ENCODE results near the gene ARPC1A. TPM values are rescaled to one million over a fixed set of nuclear protein-coding genes. Genes with fewer than 3 reads are reported as not detected.
A peak's percentile ranks its signal among the peaks of the same experiment; 100 is the strongest.

The ARPC1A gene
- total and polyA plus RNA-seq, 2 donors (not counting 1 experiment from before 2014, with no cell fraction given), result 184 to 226 TPM

- Histone ChIP-seq H4K20me1 (ENCODE audit: control insufficient read depth, extremely low read depth, insufficient read depth, low read length) (no peaks in the 10 kb centered on the region), H3K9me3 (ENCODE audit: control insufficient read depth, insufficient read depth, low read depth, low read length) (no peaks in the 10 kb centered on the region), H3K4me2 (ENCODE audit: extremely low read depth, insufficient read depth, low read length) (no peak overlapping the region), H2AFZ (ENCODE audit: low read length) (no peak overlapping the region), H3K27me3 (ENCODE audit: control insufficient read depth, insufficient read depth, low read length) (no peaks in the 10 kb centered on the region), H3K27ac (ENCODE audit: insufficient read depth, low read length) (no peak overlapping the region), H3K36me3 (ENCODE audit: control insufficient read depth, insufficient read depth, low read length) (peaks cover 7% of the 10 kb centered on the region), H3K79me2 (ENCODE audit: control insufficient read depth, insufficient read depth, low read length) (no peaks in the 10 kb centered on the region), H3K4me1 (ENCODE audit: control insufficient read depth, extremely low read depth, insufficient read depth, low read length) (no peaks in the 10 kb centered on the region), H3K9ac (ENCODE audit: insufficient read depth, low read length) (no peak overlapping the region), H3K4me3 (replicated peaks in 1 of 4; ENCODE audit: control extremely low read depth in 1 of 4, insufficient read depth in 1 of 4, low read depth in 3 of 4, low read length in 4 of 4) (no peak overlapping the region)
- TF ChIP-seq EZH2 (IDR thresholded peaks at IDR 0.05; ENCODE audit: low read length, missing control alignments) (no peak), CTCF (conservative IDR thresholded peaks at IDR 0.05 in 1 of 2, IDR thresholded peaks at IDR 0.05 in 1 of 2; ENCODE audit: low read depth in 1 of 2, low read length in 2 of 2) (no peak)
- DNase-seq (ENCODE audit: low read depth in 2 of 2), result no peak
Measured at GRCh38 chr7:99359465-99360154, 33.9 kb downstream of the ARPC1A start.

- Histone ChIP-seq H3K4me2 (ENCODE audit: extremely low read depth, insufficient read depth, low read length) (peak overlapping the region; percentile 15), H3K9me3 (ENCODE audit: control insufficient read depth, insufficient read depth, low read depth, low read length) (no peaks in the 10 kb centered on the region), H4K20me1 (ENCODE audit: control insufficient read depth, extremely low read depth, insufficient read depth, low read length) (no peaks in the 10 kb centered on the region), H3K27ac (ENCODE audit: insufficient read depth, low read length) (peak overlapping the region; percentile 54), H3K27me3 (ENCODE audit: control insufficient read depth, insufficient read depth, low read length) (no peaks in the 10 kb centered on the region), H3K4me3 (replicated peaks in 1 of 4; ENCODE audit: control extremely low read depth in 1 of 4, insufficient read depth in 1 of 4, low read depth in 3 of 4, low read length in 4 of 4) (no peak overlapping the region), H3K9ac (ENCODE audit: insufficient read depth, low read length) (no peak overlapping the region), H3K79me2 (ENCODE audit: control insufficient read depth, insufficient read depth, low read length) (no peaks in the 10 kb centered on the region), H2AFZ (ENCODE audit: low read length) (no peak overlapping the region), H3K36me3 (ENCODE audit: control insufficient read depth, insufficient read depth, low read length) (peaks cover 20% of the 10 kb centered on the region), H3K4me1 (ENCODE audit: control insufficient read depth, extremely low read depth, insufficient read depth, low read length) (no peaks in the 10 kb centered on the region)
- DNase-seq (ENCODE audit: low read depth in 2 of 2), result peak; percentile 66 to 93
- TF ChIP-seq CTCF (conservative IDR thresholded peaks at IDR 0.05 in 1 of 2, IDR thresholded peaks at IDR 0.05 in 1 of 2; ENCODE audit: low read depth in 1 of 2, low read length in 2 of 2) (no peak), EZH2 (IDR thresholded peaks at IDR 0.05; ENCODE audit: low read length, missing control alignments) (no peak)
Measured at GRCh38 chr7:99362801-99363200, 37.1 kb downstream of the ARPC1A start.

- H3K4me3 ChIP-seq (replicated peaks in 1 of 4; ENCODE audit: control extremely low read depth in 1 of 4, insufficient read depth in 1 of 4, low read depth in 3 of 4, low read length in 4 of 4), result no peak overlapping the region
- H4K20me1 ChIP-seq (ENCODE audit: control insufficient read depth, extremely low read depth, insufficient read depth, low read length), result no peaks in the 10 kb centered on the region
- H3K79me2 ChIP-seq (ENCODE audit: control insufficient read depth, insufficient read depth, low read length), result no peaks in the 10 kb centered on the region
- no peak overlapping the region for H3K9ac ChIP-seq (ENCODE audit: insufficient read depth, low read length)
- TF ChIP-seq CTCF (conservative IDR thresholded peaks at IDR 0.05 in 1 of 2, IDR thresholded peaks at IDR 0.05 in 1 of 2; ENCODE audit: low read depth in 1 of 2, low read length in 2 of 2), result no peak
- no peak for TF ChIP-seq EZH2 (IDR thresholded peaks at IDR 0.05; ENCODE audit: low read length, missing control alignments)
- no peaks in the 10 kb centered on the region for H3K9me3 ChIP-seq (ENCODE audit: control insufficient read depth, insufficient read depth, low read depth, low read length)
- no peak overlapping the region for H2AFZ ChIP-seq (ENCODE audit: low read length)
- H3K4me1 ChIP-seq (ENCODE audit: control insufficient read depth, extremely low read depth, insufficient read depth, low read length), result no peaks in the 10 kb centered on the region
- peaks cover 18% of the 10 kb centered on the region for H3K36me3 ChIP-seq (ENCODE audit: control insufficient read depth, insufficient read depth, low read length)
- DNase-seq (ENCODE audit: low read depth in 2 of 2), result peak in 1 of 2 donors; percentile 57
- peak overlapping the region; percentile 54 for H3K27ac ChIP-seq (ENCODE audit: insufficient read depth, low read length)
- no peaks in the 10 kb centered on the region for H3K27me3 ChIP-seq (ENCODE audit: control insufficient read depth, insufficient read depth, low read length)
- H3K4me2 ChIP-seq (ENCODE audit: extremely low read depth, insufficient read depth, low read length), result peak overlapping the region; percentile 15
Measured at GRCh38 chr7:99363286-99363685, 37.6 kb downstream of the ARPC1A start.

Measured in fibroblast of lung (primary cell).